Activated CD4-positive, alpha-beta T cell treated with anti-CD3 and anti-CD28 coated beads, Interleukin-2, Interleukin-4, amounts not matched to agents 100 ng/mL and 50 ng/mL, durations not matched to agents 16 hours and 8 hours (primary cell): ENCODE results near the gene RFTN1.

ENCODE experiments used
- DNase-seq: peaks from one replicate; pipeline ENCODE4 v3.0.0-alpha.2; 2020; ENCODE audit warnings: low spot score

Gene RFTN1

DNA sequence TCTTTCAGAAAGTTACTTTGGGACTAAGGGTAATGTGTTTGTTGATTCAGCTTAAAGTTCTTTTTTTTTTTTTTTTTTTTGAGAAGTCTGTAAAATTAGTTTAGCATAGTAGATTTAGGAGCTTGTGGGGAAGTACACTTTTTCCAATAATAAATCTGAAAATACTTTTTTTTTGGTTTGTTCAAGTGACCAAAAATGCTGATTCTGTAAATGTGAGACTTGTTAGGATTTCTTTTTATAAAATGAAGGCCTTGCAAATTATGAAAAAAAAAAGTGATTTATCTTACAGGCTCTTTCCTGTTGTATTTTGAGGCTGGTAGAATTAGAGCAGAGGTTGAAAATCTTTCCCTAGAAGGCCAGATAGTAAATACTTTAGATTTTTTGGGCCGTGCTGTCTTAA lies 240.9 kb downstream of the RFTN1 start:
- no peak for DNase-seq

DNA sequence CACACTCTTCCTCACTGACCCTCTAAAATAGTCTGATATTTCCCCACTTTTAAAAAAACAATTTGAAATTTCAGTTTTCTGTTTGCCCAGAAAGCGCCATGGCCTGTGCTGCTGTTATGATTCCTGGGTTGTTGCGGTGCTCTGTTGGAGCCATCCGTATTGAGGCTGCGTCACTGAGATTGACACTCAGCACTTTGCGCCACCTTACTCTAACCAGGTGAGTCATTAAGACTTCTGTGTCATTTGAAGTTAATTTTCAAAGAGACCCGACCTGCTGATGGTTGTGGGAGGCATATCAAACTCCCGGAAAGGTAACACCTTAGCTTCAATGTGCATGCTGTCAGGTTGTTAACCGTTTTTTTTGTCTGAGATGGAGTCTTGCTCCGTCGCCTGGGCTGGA lies 242.6 kb downstream of the RFTN1 start:
- DNase-seq = no peak

DNA sequence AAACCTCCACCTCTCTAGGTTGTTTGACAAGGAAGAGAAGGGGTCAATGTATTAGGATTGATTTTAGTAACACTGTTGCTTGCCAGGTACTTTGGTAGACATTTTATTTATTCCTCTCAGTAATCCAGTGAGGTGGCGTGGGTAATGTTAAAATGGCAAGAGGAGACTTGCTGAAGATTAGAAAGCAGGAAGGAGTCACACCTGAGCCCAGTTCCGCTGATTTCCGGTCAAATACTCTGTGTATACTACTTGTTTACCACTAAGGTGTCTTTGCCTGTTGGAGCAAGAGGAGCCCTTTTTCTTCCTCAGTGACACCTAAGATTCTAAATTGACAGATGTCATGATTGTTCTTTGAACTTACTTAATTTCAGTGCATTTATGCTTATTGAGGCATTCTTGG lies 246.8 kb downstream of the RFTN1 start:
- DNase-seq = no peak
